GM23338 (cell line): ENCODE results near the gene GJB4. TPM values are rescaled to one million over a fixed set of nuclear protein-coding genes. Genes with fewer than 3 reads are reported as not detected.

Source experiments
- ATAC-seq: fragments of 200-7000 bp; cut with Tn5 transposase; 3 replicates; pipeline ENCODE4 v1.9.1; 2020
- DNase-seq: peaks from one replicate; pipeline ENCODE4 v3.0.0-alpha.2; 2015; ENCODE audit warnings: low spot score
- H2AFZ ChIP-seq: fragments of 200-600 bp; sonication (generic); 2 replicates; pipeline ENCODE4 v1.8.0; 2016; ENCODE audit warnings: antibody characterized with exemption, mild to moderate bottlenecking, moderate library complexity
- H3F3A ChIP-seq: fragments of 200-600 bp; sonication (generic); replicated peaks from 2 replicates; pipeline ENCODE4 v1.8.0; 2017; ENCODE audit warnings: antibody characterized with exemption, mixed run types, low read depth
- H3K27ac ChIP-seq: fragments of 200-600 bp; sonication (generic); 2 replicates; pipeline ENCODE4 v1.6.1; 2016; ENCODE audit warnings: low read depth
- H3K27me3 ChIP-seq: fragments of 200-600 bp; sonication (generic); 2 replicates; pipeline ENCODE4 v1.8.0; 2016; ENCODE audit warnings: mild to moderate bottlenecking, mixed run types, moderate library complexity; ENCODE audit not compliant: insufficient read depth
- H3K36me3 ChIP-seq: fragments of 200-600 bp; sonication (generic); 2 replicates; pipeline ENCODE4 v1.8.0; 2016; ENCODE audit warnings: mild to moderate bottlenecking; ENCODE audit not compliant: insufficient read depth
- H3K4me1 ChIP-seq: fragments of 200-600 bp; sonication (generic); 2 replicates; pipeline ENCODE4 v1.8.0; 2016; ENCODE audit warnings: mild to moderate bottlenecking, moderate library complexity; ENCODE audit not compliant: insufficient read depth
- H3K4me2 ChIP-seq: fragments of 200-600 bp; sonication (generic); 2 replicates; pipeline ENCODE4 v1.7.1; 2017; ENCODE audit warnings: mixed run types
- H3K4me3 ChIP-seq: fragments of 200-600 bp; sonication (generic); 2 replicates; pipeline ENCODE4 v1.6.1; 2016; ENCODE audit warnings: mixed run types
- H3K79me2 ChIP-seq: fragments of 200-600 bp; sonication (generic); replicated peaks from 2 replicates; pipeline ENCODE4 v1.8.0; 2017; ENCODE audit warnings: mild to moderate bottlenecking; ENCODE audit not compliant: insufficient read depth
- H3K9me2 ChIP-seq: fragments of 200-600 bp; sonication (generic); 2 replicates; pipeline ENCODE4 v1.8.0; 2017; ENCODE audit not compliant: insufficient read depth
- H4K20me1 ChIP-seq: fragments of 200-600 bp; sonication (generic); replicated peaks from 2 replicates; pipeline ENCODE4 v1.8.0; 2017; ENCODE audit warnings: mild to moderate bottlenecking; ENCODE audit not compliant: insufficient read depth
- H3K27ac Mint-ChIP-seq: 2 replicates; pipeline ENCODE4 v1.8.0; 2020; ENCODE audit warnings: inconsistent platforms, mild to moderate bottlenecking, moderate library complexity, mixed read lengths
- H3K27me3 Mint-ChIP-seq: 3 replicates; pipeline ENCODE4 v1.8.0; 2022; ENCODE audit warnings: low read depth, mild to moderate bottlenecking, moderate library complexity, mixed read lengths, inconsistent platforms; ENCODE audit not compliant: insufficient read depth, poor library complexity
- H3K36me3 Mint-ChIP-seq: 3 replicates; pipeline ENCODE4 v1.8.0; 2021; ENCODE audit warnings: low read depth, mild to moderate bottlenecking, inconsistent platforms, moderate library complexity, mixed read lengths
- H3K4me1 Mint-ChIP-seq: 3 replicates; pipeline ENCODE4 v1.8.0; 2020; ENCODE audit warnings: mild to moderate bottlenecking, inconsistent platforms, mixed read lengths
- H3K4me3 Mint-ChIP-seq: 3 replicates; pipeline ENCODE4 v1.8.0; 2021; ENCODE audit warnings: moderate library complexity, mild to moderate bottlenecking, inconsistent platforms, mixed read lengths
- H3K9me3 Mint-ChIP-seq: 3 replicates; pipeline ENCODE4 v1.8.0; 2020; ENCODE audit warnings: moderate library complexity, mild to moderate bottlenecking, inconsistent platforms, mixed read lengths
- CREB1 ChIP-seq: fragments of 250-450 bp; sonication (Bioruptor Pico); IDR thresholded peaks from 2 replicates; pipeline ENCODE4 v1.5.0; 2020; ENCODE audit warnings: low read depth, mild to moderate bottlenecking, moderate library complexity
- EZH2 ChIP-seq: fragments of 200-600 bp; sonication (generic); IDR thresholded peaks from one replicate; pipeline ENCODE4 v1.8.0; 2017; ENCODE audit warnings: antibody characterized with exemption, mild to moderate bottlenecking, low read depth; ENCODE audit not compliant: unreplicated experiment
- JUNB ChIP-seq: IDR thresholded peaks from one replicate; pipeline ENCODE4 v1.6.1; 2016; ENCODE audit warnings: antibody characterized with exemption; ENCODE audit not compliant: unreplicated experiment
- NANOG ChIP-seq: IDR thresholded peaks from 2 replicates; pipeline ENCODE4 v1.6.1; 2016; ENCODE audit warnings: antibody characterized with exemption, borderline replicate concordance
- POLR2AphosphoS5 ChIP-seq: IDR thresholded peaks from 2 replicates; pipeline ENCODE4 v1.6.1; 2016; ENCODE audit warnings: antibody characterized with exemption, low read depth
- STAT1 ChIP-seq: IDR thresholded peaks from one replicate; pipeline ENCODE4 v1.6.1; 2016; ENCODE audit warnings: antibody characterized with exemption; ENCODE audit not compliant: unreplicated experiment
- ZNF114 ChIP-seq: fragments of 250-450 bp; sonication (Bioruptor Pico); IDR thresholded peaks from 2 replicates; pipeline ENCODE4 v1.5.0; 2020; ENCODE audit warnings: mild to moderate bottlenecking, moderate library complexity
- polyA plus RNA-seq: library from polyadenylated mRNA; unstranded; fragments of >200 nt; fragmentation: Nextera tagmentation; extraction: Ambion mirVana; gene quantifications from 2 replicates; pipeline ENCODE4 v1.2.1, GENCODE V29; 2016
- total RNA-seq: library from RNA; depleted of rRNA; stranded (reverse); fragments of >200 nt; shearing (Covaris generic); gene quantifications from 2 replicates; pipeline ENCODE4 v1.2.3, GENCODE V29; 2014
- TF ChIP-seq, protein P1 (sequence below), 2 experiments: fragments of 200-600 bp in 1 of 2; sonication (generic) in 1 of 2; conservative IDR thresholded peaks; 2 replicates each; pipeline versions ENCODE4 v1.5.1 to v1.6.1; 2016 to 2017; ENCODE audit warnings: antibody characterized with exemption in 2 of 2, low read depth in 2 of 2, mild to moderate bottlenecking in 2 of 2, moderate library complexity in 1 of 2
- TF ChIP-seq, protein P2 (sequence below): IDR thresholded peaks from 2 replicates; pipeline ENCODE4 v1.6.1; 2016; ENCODE audit warnings: antibody characterized with exemption
- TF ChIP-seq, protein P3 (sequence below): IDR thresholded peaks from one replicate; pipeline ENCODE4 v1.6.1; 2018; ENCODE audit warnings: antibody characterized with exemption; ENCODE audit not compliant: unreplicated experiment

GJB4 gene
- total and polyA plus RNA-seq, 2 experiments from 2014 or later: 0.07 TPM; not detected in 1

DNA sequence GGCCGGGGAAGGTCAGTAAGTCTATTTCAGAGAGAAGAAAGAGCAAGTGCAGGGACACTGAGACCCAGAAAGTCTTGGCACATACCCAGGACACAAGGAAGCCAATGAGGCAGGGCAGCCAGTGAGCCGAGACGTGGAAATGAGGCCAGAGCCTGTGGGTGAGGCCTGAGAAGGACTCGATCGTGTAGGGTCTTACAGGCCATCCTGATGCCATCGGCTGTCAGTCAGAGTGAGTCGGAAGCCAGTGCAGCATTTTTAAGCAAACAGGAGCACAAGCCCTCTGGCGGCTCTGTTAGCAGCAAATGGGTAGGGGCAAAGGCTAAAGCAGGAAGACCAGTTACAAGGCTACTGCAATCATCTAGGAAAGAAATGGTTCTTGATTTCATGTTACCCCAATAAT lies 15.4 kb downstream of the GJB4 start:
- DNase-seq (no peak), ATAC-seq (no peak)
- Mint-ChIP-seq H3K4me1 (peaks cover 2% of the 10 kb centered on the region; the same call in 1 of the 3 replicates), H3K4me3 (no peak overlapping the region), H3K9me3 (no peaks in the 10 kb centered on the region), H3K27ac (no peak overlapping the region), H3K27me3 (peaks cover 1% of the 10 kb centered on the region), H3K36me3 (no peaks in the 10 kb centered on the region)
- Histone ChIP-seq H4K20me1 (no peaks in the 10 kb centered on the region), H3F3A (no peaks in the 10 kb centered on the region), H3K9me2 (no peaks in the 10 kb centered on the region), H2AFZ (no peak overlapping the region), H3K4me3 (no peak overlapping the region), H3K36me3 (no peaks in the 10 kb centered on the region), H3K4me2 (no peak overlapping the region), H3K27me3 (peaks cover 7% of the 10 kb centered on the region; the same call in 1 of the 2 replicates), H3K4me1 (no peaks in the 10 kb centered on the region), H3K79me2 (no peaks in the 10 kb centered on the region), H3K27ac (no peak overlapping the region)
- TF ChIP-seq CREB1: no peak
- TF ChIP-seq NANOG: no peak
- no peak for TF ChIP-seq ZNF114 (CRISPR knock-in tag)
- no peak for TF ChIP-seq EZH2
- TF ChIP-seq, protein P1, sequence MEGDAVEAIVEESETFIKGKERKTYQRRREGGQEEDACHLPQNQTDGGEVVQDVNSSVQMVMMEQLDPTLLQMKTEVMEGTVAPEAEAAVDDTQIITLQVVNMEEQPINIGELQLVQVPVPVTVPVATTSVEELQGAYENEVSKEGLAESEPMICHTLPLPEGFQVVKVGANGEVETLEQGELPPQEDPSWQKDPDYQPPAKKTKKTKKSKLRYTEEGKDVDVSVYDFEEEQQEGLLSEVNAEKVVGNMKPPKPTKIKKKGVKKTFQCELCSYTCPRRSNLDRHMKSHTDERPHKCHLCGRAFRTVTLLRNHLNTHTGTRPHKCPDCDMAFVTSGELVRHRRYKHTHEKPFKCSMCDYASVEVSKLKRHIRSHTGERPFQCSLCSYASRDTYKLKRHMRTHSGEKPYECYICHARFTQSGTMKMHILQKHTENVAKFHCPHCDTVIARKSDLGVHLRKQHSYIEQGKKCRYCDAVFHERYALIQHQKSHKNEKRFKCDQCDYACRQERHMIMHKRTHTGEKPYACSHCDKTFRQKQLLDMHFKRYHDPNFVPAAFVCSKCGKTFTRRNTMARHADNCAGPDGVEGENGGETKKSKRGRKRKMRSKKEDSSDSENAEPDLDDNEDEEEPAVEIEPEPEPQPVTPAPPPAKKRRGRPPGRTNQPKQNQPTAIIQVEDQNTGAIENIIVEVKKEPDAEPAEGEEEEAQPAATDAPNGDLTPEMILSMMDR (conservative IDR thresholded peaks at IDR 0.05; ENCODE audit: low read depth in 2 of 2): no peak
- no peak for TF ChIP-seq POLR2AphosphoS5
- TF ChIP-seq JUNB: no peak

DNA sequence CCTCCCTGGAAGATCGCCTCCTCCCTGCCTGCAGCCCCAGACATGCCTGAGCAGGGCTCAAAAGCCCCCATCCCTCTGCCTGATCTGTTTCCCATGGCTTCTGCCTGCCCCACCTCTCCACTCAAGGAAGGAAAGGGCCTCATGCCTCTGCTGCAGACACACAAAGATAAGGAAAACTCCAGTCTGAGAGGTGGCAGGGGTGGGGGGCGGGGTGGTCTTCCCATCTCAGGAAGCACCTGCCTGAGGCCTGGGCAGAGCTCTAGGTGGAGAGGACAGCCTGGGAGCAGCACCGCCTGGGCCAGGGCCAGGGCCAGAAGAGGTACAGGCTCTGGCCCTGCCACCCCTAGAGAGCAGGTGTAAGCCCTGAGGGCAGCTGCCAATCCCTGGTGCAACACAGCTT lies 17.4 kb downstream of the GJB4 start:
- Mint-ChIP-seq H3K27ac (no peak overlapping the region), H3K36me3 (no peaks in the 10 kb centered on the region), H3K9me3 (no peaks in the 10 kb centered on the region), H3K4me3 (no peak overlapping the region), H3K27me3 (peaks cover 13% of the 10 kb centered on the region), H3K4me1 (peaks cover 3% of the 10 kb centered on the region)
- ATAC-seq: no peak
- TF ChIP-seq POLR2AphosphoS5: no peak
- no peak for TF ChIP-seq EZH2
- TF ChIP-seq, protein P1 (conservative IDR thresholded peaks at IDR 0.05; ENCODE audit: low read depth in 2 of 2): no peak
- TF ChIP-seq, protein P2, sequence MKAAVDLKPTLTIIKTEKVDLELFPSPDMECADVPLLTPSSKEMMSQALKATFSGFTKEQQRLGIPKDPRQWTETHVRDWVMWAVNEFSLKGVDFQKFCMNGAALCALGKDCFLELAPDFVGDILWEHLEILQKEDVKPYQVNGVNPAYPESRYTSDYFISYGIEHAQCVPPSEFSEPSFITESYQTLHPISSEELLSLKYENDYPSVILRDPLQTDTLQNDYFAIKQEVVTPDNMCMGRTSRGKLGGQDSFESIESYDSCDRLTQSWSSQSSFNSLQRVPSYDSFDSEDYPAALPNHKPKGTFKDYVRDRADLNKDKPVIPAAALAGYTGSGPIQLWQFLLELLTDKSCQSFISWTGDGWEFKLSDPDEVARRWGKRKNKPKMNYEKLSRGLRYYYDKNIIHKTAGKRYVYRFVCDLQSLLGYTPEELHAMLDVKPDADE: no peak
- no peak for TF ChIP-seq ZNF114 (CRISPR knock-in tag)
- TF ChIP-seq, protein P3, sequence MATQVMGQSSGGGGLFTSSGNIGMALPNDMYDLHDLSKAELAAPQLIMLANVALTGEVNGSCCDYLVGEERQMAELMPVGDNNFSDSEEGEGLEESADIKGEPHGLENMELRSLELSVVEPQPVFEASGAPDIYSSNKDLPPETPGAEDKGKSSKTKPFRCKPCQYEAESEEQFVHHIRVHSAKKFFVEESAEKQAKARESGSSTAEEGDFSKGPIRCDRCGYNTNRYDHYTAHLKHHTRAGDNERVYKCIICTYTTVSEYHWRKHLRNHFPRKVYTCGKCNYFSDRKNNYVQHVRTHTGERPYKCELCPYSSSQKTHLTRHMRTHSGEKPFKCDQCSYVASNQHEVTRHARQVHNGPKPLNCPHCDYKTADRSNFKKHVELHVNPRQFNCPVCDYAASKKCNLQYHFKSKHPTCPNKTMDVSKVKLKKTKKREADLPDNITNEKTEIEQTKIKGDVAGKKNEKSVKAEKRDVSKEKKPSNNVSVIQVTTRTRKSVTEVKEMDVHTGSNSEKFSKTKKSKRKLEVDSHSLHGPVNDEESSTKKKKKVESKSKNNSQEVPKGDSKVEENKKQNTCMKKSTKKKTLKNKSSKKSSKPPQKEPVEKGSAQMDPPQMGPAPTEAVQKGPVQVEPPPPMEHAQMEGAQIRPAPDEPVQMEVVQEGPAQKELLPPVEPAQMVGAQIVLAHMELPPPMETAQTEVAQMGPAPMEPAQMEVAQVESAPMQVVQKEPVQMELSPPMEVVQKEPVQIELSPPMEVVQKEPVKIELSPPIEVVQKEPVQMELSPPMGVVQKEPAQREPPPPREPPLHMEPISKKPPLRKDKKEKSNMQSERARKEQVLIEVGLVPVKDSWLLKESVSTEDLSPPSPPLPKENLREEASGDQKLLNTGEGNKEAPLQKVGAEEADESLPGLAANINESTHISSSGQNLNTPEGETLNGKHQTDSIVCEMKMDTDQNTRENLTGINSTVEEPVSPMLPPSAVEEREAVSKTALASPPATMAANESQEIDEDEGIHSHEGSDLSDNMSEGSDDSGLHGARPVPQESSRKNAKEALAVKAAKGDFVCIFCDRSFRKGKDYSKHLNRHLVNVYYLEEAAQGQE: no peak
- no peak for TF ChIP-seq STAT1
- Histone ChIP-seq H3K4me1 (peaks cover 4% of the 10 kb centered on the region), H3K27me3 (peaks cover 27% of the 10 kb centered on the region), H2AFZ (no peak overlapping the region), H3K36me3 (no peaks in the 10 kb centered on the region), H3F3A (no peaks in the 10 kb centered on the region), H3K4me2 (no peak overlapping the region), H4K20me1 (no peaks in the 10 kb centered on the region), H3K9me2 (no peaks in the 10 kb centered on the region), H3K27ac (no peak overlapping the region), H3K79me2 (no peaks in the 10 kb centered on the region), H3K4me3 (no peak overlapping the region)
- no peak for DNase-seq
